EH (cell line): ENCODE results near the gene ATP10D.
A peak's percentile ranks its signal among the peaks of the same experiment; 100 is the strongest.
"Not testable (repeated sequence)": the region's sequence is repeated elsewhere in the genome, so short reads cannot be mapped to it uniquely, and the experiment has no call there.

Source experiments
- DNase-seq: peaks from one replicate; pipeline ENCODE4 v3.0.0-alpha.2; 2015; ENCODE audit warnings: low read depth

ATP10D gene

GRCh38 chr4:47535567-47536147 lies 50.6 kb downstream of the ATP10D start:
- no peak for DNase-seq

GRCh38 chr4:47536966-47537365 lies 51.9 kb downstream of the ATP10D start:
- peak; percentile 53 for DNase-seq

- peak; percentile 32 for DNase-seq
Measured at GRCh38 chr4:47538111-47538824, 53.2 kb downstream of the ATP10D start.

- DNase-seq: no peak
Measured at GRCh38 chr4:47538825-47539154, 53.7 kb downstream of the ATP10D start.

GRCh38 chr4:47542640-47543039 lies 57.6 kb downstream of the ATP10D start:
- not testable (repeated sequence) for DNase-seq

- DNase-seq: peak; percentile 51
Measured at GRCh38 chr4:47543331-47543730, 58.3 kb downstream of the ATP10D start.

GRCh38 chr4:47550357-47550756 lies 65.3 kb downstream of the ATP10D start:
- not testable (repeated sequence) for DNase-seq

GRCh38 chr4:47550899-47551548 lies 65.9 kb downstream of the ATP10D start:
- DNase-seq: peak; percentile 38

- DNase-seq: peak; percentile 67
Measured at GRCh38 chr4:47551682-47552081, 66.6 kb downstream of the ATP10D start.

- no peak for DNase-seq
Measured at GRCh38 chr4:47553329-47554125, 68.5 kb downstream of the ATP10D start.

- DNase-seq: not testable (repeated sequence)
Measured at GRCh38 chr4:47555920-47556319, 70.8 kb downstream of the ATP10D start.

GRCh38 chr4:47557255-47557654 lies 72.2 kb downstream of the ATP10D start:
- DNase-seq: no peak

GRCh38 chr4:47560682-47561081 lies 75.6 kb downstream of the ATP10D start:
- no peak for DNase-seq

- no peak for DNase-seq
Measured at GRCh38 chr4:47561331-47561730, 76.3 kb downstream of the ATP10D start.

GRCh38 chr4:47562297-47562696 lies 77.2 kb downstream of the ATP10D start:
- peak; percentile 82 for DNase-seq

- DNase-seq: no peak
Measured at GRCh38 chr4:47566566-47566965, 81.5 kb downstream of the ATP10D start.

- no peak for DNase-seq
Measured at GRCh38 chr4:47566969-47567368, 81.9 kb downstream of the ATP10D start.

- peak; percentile 31 for DNase-seq
Measured at GRCh38 chr4:47567511-47567910, 82.4 kb downstream of the ATP10D start.

- no peak for DNase-seq
Measured at GRCh38 chr4:47570816-47571215, 85.7 kb downstream of the ATP10D start.

- DNase-seq: no peak
Measured at GRCh38 chr4:47572981-47573380, 87.9 kb downstream of the ATP10D start.

- peak; percentile 75 for DNase-seq
Measured at GRCh38 chr4:47577779-47578553, 92.9 kb downstream of the ATP10D start.

- DNase-seq: no peak
Measured at GRCh38 chr4:47579235-47579634, 94.2 kb downstream of the ATP10D start.
